Measurements from ENCODE around the gene SRGAP3. TPM values are rescaled to one million over a fixed set of nuclear protein-coding genes. Genes with fewer than 3 reads are reported as not detected.

SRGAP3 gene
- total RNA-seq, 6 experiments from 2014 or later = 1.8 to 5.2 (median 3.1) TPM

DNA sequence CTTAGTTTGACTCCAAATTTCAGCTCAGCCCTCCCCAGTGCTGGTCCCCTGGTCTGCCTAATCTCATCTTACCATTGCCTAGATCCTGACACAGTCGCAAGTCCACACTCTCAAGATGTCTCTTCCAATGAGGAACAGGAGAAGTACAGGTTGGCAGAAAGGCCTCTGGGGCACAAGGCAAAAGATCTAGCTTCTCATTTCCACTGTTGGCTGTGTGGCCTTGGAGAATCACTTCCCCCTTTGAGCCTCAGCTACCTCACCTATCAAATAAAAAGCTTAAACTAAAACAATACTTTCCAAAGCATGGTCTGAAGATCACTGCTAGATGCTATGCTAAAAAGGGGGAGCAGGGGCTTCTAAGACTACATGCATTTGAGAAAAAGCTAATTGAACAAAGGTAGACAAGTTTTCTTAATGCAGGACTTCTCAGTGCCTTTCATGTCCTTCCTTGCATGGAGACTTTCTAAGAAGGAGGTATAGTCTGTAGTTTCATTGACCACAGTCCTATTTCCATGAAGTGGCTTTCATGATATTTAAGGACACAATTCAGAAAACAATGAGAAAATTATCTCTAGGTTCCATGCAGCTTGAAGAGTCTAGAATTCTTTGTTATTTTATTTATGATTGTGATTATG is 168.1 kb downstream of the SRGAP3 start:
- Histone ChIP-seq H3K27me3 (no peaks in the 10 kb centered on the region), H3K36me3 (no peaks in the 10 kb centered on the region), H3K4me3 (no peak overlapping the region), H3K4me1 (no peaks in the 10 kb centered on the region), H3K27ac (no peak overlapping the region), H3K9me3 (no peaks in the 10 kb centered on the region)
- TF ChIP-seq, protein P1, sequence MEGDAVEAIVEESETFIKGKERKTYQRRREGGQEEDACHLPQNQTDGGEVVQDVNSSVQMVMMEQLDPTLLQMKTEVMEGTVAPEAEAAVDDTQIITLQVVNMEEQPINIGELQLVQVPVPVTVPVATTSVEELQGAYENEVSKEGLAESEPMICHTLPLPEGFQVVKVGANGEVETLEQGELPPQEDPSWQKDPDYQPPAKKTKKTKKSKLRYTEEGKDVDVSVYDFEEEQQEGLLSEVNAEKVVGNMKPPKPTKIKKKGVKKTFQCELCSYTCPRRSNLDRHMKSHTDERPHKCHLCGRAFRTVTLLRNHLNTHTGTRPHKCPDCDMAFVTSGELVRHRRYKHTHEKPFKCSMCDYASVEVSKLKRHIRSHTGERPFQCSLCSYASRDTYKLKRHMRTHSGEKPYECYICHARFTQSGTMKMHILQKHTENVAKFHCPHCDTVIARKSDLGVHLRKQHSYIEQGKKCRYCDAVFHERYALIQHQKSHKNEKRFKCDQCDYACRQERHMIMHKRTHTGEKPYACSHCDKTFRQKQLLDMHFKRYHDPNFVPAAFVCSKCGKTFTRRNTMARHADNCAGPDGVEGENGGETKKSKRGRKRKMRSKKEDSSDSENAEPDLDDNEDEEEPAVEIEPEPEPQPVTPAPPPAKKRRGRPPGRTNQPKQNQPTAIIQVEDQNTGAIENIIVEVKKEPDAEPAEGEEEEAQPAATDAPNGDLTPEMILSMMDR (IDR thresholded peaks at IDR 0.05) = no peak
- no peak for TF ChIP-seq POLR2A (IDR thresholded peaks at IDR 0.05)
- ATAC-seq (no peak), DNase-seq (no peak)
- intact Hi-C loops (cut with DNase I) = no loop called here
- WGBS (ENCODE audit: insufficient coverage, low coverage, low lambda C conversion rate, missing lambda C conversion rate) = 67% methylated on average over 1 of the region's 1 CpG

DNA sequence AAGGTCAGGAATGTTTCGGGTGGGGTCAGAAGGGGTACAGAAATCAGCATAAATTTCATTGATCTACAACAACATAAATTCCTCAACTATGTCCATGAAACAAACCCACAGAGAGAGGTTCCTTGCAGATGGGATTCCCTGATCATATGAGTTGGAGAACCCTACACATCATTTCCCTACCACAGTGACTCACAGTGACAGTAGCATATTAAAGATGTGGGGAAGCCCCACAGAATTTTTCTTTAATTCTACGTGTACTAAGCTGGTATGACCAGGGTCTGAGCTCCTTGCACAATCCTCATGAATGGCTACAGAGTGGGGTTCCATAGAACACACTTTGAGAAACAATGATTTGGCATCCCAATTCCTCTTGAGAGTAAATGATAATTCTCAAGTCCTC is 169.3 kb downstream of the SRGAP3 start:
- intact Hi-C loops (cut with DNase I) = no loop called here
- H3K27ac ChIP-seq = no peak overlapping the region
- ATAC-seq (no peak), DNase-seq (no peak)
- no peaks in the 10 kb centered on the region for H3K36me3 ChIP-seq
- H3K4me3 ChIP-seq = no peak overlapping the region
- H3K9me3 ChIP-seq = no peaks in the 10 kb centered on the region
- no peaks in the 10 kb centered on the region for H3K27me3 ChIP-seq
- WGBS (ENCODE audit: insufficient coverage, low coverage, low lambda C conversion rate, missing lambda C conversion rate) = 64% methylated on average over 2 of the region's 2 CpGs
- H3K4me1 ChIP-seq = no peaks in the 10 kb centered on the region
- TF ChIP-seq, protein P1 (IDR thresholded peaks at IDR 0.05) = no peak
- no peak for TF ChIP-seq POLR2A (IDR thresholded peaks at IDR 0.05)

DNA sequence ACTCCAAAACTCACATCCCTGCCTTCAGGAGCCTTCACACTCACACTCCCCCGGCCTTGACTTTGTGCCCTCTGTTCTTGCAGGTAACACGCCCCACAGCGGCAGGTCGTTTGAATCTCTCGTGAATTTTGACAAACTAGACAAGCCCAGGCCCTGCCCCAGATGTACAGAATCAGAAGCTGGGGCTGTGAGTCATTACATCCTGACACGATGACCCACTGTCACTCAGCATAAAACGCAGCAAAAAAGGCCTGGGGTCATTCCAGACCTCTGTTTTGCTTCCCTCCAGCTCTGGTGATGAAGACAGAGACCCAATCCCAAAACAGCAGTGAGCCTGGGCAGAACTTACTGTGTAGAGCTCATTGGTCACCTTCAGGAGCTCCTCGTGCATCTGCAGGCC is 169.8 kb downstream of the SRGAP3 start:
- Histone ChIP-seq H3K27me3 (no peaks in the 10 kb centered on the region), H3K9me3 (no peaks in the 10 kb centered on the region), H3K36me3 (no peaks in the 10 kb centered on the region), H3K4me1 (no peaks in the 10 kb centered on the region), H3K4me3 (no peak overlapping the region), H3K27ac (no peak overlapping the region)
- DNase-seq = no peak
- 75% methylated on average over 8 of the region's 8 CpGs for WGBS (ENCODE audit: insufficient coverage, low coverage, low lambda C conversion rate, missing lambda C conversion rate)
- TF ChIP-seq, protein P1 (IDR thresholded peaks at IDR 0.05) = no peak
- TF ChIP-seq POLR2A (IDR thresholded peaks at IDR 0.05) = no peak
- no peak for ATAC-seq
- intact Hi-C loops (cut with DNase I) = no loop called here

DNA sequence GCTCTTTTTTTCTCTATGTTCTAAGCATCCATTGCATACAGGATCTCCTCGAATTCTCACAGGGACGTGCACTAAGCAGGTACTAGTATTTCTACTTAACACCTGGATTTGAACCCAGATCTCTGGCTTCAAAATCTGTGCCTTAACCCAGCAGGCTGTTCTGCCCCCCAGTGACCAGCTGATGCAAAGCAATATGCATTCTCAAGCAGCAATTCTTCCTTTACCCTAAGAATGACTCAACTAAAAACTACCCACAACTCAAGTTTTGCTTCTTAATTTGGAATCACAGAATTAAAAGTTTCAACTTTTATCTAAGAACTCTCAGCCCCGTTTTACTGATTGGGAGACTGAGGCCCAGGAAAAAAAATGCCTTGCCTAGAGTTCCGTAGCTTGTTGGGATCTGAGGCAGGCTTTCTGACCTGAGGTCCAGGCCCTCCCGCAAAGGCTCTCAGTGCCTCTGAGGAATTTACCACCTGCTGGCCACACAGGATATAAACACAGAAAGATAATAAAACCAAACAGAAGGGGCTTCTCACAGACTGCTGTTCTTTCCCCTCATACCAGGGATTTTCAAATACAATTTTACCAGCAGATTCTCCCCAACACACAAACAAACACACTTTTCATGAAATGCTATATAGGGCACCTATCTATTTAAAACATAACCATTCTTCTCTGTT is 170.7 kb downstream of the SRGAP3 start:
- WGBS (ENCODE audit: insufficient coverage, low coverage, low lambda C conversion rate, missing lambda C conversion rate) = 69% methylated on average over 4 of the region's 5 CpGs
- ATAC-seq = no peak

More for the DNA sequence above, 170.7 kb downstream of the SRGAP3 start:
- Histone ChIP-seq H3K9me3 (no peaks in the 10 kb centered on the region), H3K4me3 (no peak overlapping the region), H3K4me1 (no peaks in the 10 kb centered on the region), H3K36me3 (no peaks in the 10 kb centered on the region), H3K27ac (no peak overlapping the region), H3K27me3 (no peaks in the 10 kb centered on the region)
- no peak for DNase-seq
- TF ChIP-seq, protein P1 (IDR thresholded peaks at IDR 0.05) = no peak
- no peak for TF ChIP-seq POLR2A (IDR thresholded peaks at IDR 0.05)
- intact Hi-C loops (cut with DNase I) = no loop called here
